OCI-M1 (cell line): ENCODE data around the gene GAS2L1.

Experiments used
- DNase-seq: peaks from one replicate; lab custom pipeline; 2025; lab: John Stamatoyannopoulos, UW

Gene GAS2L1

DNA sequence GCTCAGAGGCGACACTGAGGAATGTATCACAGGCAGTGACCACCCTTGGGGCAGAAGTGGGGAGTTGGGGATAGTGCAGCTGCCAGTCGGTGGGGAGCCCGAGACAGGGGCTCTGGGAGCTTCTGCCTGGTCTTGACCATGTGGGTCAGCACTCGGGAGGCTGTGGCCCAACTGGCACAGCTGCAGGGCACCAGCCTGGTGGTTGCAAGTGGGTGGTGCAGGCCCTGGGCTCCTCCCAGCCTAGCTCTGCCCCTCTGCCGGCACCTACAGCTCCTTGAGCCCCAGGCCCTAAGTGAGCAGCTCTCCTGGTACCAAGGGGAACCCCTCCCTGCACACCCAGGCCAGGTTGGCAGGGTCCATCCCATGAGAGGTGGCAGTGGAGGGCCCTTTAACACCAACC lies 21.6 kb downstream of the GAS2L1 start:
- no peak for DNase-seq

DNA sequence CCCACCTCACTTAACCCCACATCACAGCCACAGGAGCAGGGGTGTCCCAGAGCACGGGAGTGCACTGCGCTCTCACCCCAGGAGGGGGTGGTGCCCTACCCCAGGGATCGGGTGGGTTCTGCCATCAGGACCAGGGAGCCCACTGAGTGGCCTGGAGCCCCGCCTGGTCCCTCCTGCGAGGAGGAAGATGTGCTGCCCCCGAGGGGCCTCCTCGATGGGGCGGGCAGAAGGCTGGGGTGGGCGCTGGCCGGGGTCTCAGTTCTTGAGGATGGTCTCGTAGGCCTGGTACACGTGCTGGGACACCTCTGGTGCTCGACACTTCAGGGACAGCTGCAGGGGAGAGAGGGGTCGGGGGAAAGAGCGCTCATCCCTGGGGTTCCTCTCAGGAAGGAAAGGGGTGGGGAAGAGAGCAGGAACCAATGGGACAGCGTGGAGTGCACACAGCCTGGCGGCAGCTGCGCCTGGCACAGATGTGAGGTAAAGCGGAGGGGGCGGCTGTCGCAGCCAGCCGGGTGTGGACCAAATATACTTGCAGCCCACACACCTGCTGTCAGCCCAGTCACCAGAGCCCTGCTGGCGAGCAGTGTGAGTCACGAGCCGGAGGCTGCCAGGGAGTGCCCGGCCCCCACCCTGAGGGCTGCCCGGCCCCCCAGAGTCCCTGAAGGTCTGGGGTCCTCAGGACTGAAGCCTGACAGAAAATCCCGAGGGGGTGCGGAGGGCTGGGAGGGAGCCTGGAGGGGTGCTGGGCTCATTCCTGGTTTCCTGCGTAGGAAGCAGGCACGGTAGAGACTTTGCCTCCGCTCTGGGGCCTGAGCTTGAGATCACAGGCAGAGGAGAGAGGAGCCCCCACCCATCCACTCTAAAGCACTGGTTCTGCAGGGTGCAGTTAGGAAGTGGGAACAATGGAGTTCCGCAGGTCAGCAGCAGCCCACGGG lies 22.4 kb downstream of the GAS2L1 start:
- no peak for DNase-seq

DNA sequence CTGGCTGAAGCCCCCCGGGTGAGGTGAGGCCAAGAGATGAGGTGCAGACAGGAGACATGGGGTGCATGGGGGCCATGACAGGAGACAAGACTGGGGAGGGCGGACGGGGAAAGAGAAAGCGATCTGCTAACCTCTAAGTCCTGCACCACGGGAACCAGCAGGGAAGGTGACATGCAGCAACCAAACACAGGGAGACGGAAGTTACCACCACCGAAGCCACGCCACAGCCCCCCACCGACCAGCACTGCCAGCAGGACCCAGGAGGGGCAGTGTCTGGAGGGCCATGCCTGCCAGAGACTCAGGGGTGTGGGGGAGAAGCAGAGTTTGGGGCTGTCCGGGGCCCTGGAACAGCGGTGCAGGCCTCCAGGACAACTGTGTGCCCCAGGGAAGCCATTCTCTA lies 23.1 kb downstream of the GAS2L1 start:
- no peak for DNase-seq

DNA sequence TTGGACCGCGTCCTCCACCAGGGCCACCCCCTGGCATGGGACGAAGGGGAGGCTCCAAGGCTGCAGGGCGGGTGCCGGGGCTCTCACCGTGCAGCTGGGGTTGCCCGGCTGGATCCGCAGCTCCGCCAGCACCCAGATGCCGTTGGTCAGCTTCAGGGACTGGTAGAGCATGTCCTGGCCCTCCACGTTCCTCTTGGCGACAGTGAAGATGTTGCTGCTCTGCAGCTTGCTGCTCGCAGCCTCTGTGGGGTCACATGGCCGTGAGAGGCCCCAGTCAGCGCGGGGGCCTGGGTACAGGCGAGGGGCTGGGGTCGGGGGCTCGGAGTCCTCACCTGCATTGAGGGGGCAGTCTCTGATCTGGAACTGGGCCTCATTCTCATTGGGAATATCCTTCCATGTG lies 23.8 kb downstream of the GAS2L1 start:
- no peak for DNase-seq

DNA sequence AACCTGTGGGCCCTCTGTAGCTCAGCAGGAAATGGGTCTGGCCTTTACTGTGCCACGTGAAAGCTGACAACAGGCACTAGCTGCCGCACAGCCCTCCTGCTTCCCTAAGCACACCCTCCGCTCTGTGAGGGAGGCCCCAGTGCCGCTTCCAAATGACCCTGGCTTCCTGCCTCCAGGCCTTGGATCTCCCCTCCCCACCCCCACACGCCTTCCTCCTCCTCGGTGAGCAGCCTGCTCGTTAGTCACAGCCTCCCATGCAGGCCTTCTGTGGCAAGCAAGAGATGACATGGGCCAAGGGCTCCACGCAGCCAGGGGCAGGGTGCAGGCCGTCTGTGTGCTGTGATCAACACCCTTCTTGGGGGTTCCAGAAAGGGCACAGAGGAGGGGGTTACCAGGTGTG lies 24.3 kb downstream of the GAS2L1 start:
- no peak for DNase-seq

DNA sequence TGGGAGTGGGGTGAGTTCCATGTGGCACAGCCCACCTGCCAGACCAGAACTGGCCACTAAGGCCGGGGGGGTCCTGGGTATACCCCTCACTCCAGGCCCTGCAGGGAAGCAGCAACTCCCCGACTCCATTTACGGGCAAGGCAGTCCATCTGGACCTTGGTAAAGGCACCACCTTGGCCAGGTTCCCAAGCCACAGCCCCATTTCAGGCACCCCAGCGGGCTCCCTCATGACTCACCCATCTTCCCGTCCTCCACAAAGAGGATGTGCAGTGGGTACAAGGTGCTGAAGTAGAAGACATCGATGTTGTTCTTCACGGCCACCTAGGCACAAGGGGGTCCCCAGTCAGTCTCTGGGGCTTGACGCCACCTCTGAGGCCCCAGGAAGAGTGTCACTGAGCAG lies 24.8 kb downstream of the GAS2L1 start:
- no peak for DNase-seq

DNA sequence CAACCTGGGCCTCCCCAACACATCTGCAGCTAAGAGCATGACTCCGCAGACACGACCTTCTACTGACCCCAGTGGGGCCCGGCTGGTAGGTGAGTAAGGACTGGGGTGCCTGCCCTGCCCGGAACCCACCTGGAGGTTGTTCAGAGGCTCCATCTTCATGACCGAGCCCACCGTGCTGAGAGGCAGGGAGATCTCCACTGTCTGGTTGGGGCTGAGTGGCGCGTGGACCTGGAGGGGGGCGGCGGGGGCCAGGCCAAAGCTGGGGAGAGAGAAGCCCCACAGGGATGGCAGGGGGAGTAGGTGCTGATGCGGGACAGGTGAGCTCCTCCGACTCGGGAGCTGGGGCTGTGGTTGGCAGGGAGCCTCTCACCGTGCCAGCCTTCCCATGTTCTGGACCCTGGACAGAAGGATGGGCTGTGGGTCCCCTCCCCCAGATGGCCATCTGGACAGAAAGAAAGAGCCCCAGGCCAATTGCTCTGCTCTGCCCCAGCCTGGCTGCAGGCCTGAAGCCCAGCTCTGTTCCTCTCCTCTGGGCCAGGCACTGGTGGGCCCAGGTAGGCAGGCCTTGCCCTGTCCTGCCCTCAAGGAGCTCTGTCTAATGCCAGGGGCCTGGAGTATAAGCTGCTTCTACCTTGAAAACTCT lies 25.3 kb downstream of the GAS2L1 start:
- DNase-seq: no peak

DNA sequence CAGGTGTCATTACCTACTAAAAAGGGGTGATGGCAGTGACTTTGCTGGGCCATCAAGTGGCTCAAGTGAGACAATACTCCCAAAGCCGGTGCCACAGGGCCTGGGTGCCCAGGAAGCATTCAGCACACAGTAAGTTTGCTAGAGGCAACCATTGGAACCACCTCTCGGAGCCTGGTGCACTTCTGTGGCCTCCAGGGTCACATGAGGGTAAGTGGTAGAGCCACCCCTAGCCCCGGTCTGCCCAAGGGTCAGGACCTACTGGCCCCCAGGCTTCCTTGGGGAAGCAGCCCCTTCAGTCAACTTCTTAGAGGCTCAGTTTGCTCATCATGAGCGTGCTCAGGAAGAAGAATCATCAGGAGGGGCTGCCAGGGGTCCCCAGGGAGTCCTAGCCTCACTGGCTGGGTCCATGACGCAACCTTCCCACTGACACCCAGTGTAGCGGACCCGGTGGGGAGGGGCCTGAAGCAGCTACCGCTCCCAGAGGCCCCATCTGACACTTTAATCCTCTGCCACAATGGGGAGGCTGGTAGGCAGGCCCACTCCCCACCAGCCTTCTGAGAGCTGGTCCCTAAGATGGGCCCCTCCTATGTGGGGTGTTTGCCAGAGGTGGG lies 26.5 kb downstream of the GAS2L1 start:
- DNase-seq: no peak

DNA sequence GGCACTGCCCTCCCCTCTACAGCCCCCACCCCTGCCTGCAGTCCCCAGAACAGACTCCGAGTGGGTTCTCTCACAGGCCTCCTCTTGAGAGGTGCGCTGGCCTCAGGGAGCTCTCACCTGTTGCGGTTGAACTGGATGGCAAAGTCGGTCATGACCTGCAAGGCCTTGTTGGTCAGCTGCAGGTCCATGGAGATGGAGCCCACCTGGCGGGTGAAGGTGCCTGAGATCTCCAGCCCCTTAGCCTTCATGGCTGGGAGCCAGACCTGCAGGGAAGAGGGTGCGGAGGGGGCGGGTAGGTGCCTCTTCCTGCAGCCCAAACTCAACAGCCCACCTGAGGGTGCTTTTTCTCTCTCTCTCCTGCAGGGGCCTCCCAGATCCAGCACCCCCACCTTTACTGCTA lies 27.7 kb downstream of the GAS2L1 start:
- no peak for DNase-seq

DNA sequence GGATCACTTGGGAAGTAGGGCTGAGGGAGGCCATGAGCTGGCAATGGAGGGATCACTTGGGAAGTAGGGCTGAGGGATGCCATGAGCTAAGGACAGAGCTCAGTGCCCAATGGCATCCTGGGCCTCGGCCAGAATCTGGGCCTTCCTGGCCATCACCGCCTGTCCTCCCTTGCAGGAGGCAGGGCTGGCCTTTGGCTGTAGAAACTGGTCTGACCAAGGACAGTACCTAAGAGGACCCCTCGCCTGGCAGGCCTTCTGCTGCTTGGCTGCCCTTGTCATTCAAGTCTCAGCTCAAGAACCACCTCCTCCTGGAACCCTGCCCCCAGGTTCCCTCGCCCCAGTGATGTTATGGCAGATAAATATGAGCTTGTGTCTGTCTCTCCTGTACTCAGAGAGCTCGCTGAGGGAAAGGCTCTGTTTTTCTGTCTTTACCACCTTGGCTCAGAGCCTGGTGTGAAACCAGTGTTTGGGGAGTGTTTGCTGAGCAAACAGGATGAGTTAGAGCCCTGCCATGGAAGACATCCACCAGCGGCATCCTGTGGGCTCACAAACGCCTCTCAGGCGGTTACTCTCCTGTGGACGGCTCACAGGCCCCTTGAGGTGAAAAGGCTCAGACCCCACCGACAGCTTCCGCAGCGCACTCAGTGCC lies 28.4 kb downstream of the GAS2L1 start:
- no peak for DNase-seq

DNA sequence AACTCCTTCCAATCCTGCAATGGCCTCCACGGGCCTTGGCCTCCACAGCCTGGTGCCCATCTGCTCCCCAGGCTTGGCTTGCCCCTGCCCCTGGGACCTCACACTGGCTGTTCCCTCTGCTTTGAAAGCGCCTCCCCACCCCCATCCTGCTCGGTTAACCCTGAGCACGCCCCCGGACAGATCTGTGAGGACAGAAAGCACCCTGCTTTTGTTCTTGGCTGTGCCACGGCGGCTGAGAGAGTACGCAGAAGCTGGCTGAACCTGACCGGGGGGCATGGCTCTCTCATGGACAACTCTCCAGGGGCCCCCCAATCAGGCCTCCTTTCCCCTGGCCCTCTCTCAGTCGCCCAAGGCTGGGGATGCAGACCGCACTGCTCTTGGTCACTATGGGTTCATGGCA lies 29.2 kb downstream of the GAS2L1 start:
- no peak for DNase-seq

DNA sequence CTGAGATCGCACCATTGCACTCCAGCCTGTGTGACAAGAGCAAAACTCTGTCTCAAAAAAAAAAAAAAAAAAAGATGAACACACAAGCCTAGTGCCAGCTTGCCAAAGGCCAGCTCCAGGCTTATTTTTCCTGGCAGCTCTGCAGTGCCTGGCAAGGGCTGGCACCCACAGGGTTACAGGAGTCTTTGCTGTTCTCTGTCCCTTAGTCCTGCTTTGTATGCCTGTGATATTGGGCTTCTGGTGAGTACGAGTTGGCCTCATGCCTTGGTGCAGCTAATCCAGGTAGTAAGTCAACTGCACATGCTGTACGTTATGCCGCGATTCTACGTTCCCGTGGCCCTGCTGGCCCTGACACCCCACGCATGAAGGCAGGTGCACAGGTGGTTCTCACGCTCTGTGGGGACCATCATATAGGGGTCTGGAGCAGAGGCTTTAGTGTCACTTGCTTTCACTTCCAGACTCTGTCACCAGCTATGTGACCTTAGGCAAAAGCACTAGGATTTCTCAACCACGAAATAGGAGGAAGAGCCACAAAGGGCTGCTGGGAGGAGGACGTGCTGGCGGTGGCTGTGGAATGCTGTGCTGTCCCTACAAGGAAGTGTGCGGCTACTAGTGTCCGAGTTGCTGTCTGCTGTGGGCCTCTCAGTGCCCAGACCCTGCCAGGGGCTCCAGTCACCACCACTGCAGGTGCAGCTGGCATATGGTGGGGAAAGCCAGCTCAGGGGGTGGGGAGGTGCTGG lies 30.5 kb downstream of the GAS2L1 start:
- DNase-seq: no peak

DNA sequence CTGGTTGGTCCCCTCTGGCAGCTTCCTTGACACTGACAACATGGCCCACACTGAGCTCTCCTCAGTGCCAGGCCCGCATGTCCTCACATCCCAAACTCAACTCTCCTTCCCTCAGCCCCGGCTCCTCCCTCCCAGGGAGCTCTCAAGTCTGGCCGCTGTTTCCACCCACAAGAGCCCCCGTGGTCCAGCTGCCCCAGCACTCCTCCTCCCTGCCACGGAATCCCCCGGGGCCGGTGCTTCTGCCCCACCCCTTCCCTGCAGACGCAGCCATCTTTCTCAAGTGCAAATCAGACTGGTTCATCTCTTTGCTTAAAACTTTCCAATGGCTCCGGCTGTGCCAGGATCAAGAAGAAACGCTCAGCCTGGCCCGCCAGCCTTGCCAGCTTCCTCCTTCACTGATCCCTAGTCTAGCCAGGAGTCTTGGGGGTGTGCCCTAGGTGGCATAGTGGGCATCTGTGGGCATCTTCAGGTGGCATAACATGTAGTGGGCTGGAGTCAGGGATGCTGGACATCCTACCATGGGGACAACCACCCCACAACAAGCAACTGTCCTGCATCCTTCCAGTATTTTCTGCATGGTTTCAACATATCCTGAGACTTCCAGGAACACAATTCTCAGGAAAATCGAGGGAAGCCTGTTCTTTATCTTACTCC lies 31.3 kb downstream of the GAS2L1 start:
- DNase-seq: no peak

DNA sequence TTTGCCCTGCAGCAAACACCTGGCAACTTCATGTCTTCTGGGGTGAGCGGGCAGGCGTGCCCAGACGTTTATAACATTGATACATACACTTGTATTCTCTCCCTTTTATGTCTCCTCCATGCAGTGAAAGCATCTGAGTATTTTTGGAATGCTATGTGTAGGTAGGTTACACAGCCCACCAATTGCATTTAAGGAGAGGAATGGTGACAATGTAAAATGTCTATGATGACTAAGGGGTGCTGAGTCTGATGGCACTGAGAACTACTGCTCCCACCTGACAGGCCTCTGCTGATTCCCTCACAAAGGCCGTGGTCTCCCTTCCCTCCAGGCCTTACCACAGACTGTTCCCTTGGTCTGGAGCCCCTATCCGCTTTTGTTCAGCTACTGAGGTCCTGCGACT lies 31.9 kb downstream of the GAS2L1 start:
- DNase-seq: no peak

DNA sequence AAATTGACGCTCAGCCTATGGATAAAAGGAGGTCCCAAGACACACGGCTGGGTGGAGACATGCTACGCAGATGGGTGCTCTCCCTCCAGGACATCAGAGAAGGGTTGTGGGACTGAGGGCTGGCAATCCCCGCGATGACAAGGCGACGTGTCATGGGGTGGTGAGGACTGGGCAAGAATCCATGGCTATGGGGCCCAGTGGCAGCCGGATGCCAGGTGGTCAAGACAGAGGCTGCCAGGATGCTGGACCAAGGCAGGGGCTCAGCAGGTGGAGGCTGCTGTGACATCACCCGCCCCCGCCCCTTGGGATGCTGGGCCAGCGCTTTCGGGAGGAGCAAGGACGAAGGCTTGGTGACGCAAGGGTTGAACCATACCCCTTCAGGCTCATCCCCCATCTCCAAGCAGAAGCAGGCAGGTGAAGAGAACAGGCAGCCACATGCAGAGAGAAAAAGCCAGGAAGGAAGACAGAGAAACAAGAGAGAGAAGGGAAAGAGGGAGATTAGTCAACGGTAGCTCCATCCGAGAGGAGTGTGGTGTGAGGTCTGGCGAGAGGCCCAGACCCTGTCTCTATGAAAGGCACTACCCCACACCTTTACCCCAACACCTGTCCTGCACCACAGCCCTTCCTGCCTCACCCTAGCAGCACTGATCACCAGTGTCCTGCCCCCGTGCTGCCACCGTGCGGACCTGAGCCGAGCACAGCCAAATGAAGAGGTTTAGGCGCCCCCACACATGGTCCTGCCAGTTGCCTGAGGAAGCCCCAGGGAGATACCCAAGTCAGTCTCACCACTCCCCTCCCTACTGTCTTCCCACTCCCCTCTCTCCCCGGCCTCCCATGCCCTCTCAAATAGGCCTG lies 33.2 kb downstream of the GAS2L1 start:
- DNase-seq: no peak

DNA sequence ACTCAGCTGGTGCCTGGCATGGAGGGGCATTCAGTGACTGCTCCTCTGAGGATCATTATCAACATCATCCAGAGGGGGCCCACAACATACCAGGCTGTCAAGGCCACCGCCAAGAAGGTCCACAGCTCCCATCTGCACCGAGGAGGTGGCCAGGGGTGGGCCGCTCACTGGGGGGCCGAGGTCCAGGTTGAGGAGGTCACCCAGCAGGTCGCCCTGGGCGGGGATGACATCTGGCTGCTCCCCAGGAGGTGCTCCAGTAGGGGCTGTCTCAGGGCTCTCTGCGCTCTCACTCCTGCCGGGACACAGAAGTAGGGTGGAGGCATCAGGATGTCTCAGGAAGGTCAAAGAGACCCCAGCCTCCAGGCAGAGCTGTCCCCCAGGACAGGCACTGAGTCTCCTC lies 34.1 kb downstream of the GAS2L1 start:
- no peak for DNase-seq

DNA sequence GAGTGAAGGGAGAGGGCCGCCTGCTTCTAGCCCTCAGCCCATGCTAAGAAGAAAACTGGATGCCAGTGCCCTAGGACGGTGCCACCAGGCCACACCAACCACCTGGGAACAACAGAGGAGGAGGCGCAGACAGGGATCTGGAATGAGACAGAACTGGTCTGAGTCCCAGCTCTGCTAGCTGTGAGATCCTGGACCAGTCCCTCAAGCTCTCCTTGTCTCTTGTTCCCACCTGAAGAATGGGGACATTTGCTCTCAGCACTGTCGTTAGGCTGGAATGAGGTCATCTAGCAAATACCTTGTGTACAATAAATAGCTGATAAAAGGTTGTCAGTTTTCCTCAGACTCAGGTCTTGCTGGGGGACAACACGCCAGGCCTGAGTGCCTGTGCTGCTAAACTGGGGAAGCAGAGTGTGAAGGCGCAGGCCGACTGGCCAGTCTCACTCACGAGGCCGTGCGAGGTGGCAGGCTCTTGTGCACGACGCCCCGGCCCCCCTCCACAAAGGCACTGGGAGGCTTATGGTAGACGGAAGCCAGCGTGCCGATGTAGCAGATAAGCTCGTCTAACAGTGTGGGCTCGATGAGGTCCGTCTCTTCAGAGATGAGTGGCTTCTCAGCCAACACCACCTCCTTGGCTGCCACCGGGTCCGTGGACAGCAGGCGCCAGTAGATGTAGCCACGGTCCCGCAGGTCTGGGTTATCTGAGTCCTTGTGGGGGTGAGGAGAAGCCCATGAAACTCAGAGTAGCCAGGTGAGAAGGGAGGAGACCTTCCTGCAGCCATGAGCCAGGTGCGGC lies 34.8 kb downstream of the GAS2L1 start:
- no peak for DNase-seq

DNA sequence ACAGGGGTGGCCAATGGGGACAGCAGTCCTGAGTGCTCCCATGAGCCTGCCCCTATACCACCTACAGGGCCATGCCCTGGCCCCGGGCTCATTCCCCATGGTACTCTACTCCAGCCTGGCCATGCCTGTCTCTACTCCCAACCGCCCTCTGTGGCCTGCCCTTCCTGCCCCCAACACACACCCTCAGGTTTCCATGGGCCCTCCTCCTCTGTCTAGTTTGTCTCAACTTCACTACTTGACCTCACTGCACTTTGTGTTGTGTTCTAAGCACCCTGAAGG lies 35.3 kb downstream of the GAS2L1 start:
- no peak for DNase-seq

DNA sequence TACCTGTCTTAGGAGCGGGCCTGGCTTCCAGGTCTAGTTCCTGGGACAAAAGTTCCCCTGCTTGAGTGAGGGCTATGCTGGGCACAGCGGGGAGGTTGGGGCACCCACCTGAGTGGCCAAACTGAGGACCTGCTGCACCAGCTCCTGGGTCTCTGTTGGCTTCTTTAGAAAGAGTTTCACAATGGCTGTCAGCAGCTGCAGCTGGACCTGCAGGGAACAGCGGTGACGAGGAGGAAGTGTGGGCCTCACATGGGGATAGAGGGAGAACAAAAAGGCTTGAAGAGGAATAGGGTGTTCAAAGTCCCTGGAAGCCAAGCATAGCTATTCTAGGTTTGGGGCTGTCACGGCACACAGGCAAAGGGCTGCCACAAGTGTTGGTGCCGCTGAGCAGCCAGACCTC lies 35.7 kb downstream of the GAS2L1 start:
- no peak for DNase-seq
